HEK293 (cell line): ENCODE data around the gene WASF2.

Source experiments
- EGR2 ChIP-seq: fragments of 450-650 bp; formaldehyde crosslinking; IDR thresholded peaks from 2 replicates; pipeline ENCODE4 v1.5.1; 2016; ENCODE audit warnings: low read depth, missing biosample characterization, missing genetic modification characterization
- GLIS1 ChIP-seq: fragments of 450-650 bp; formaldehyde crosslinking; IDR thresholded peaks from 2 replicates; pipeline ENCODE4 v1.5.1; 2016; ENCODE audit warnings: missing biosample characterization, missing genetic modification characterization
- HOXC10 ChIP-seq: sonication (generic); formaldehyde crosslinking; IDR thresholded peaks from 2 replicates; pipeline ENCODE4 v1.8.1; 2023; ENCODE audit warnings: mild to moderate bottlenecking, missing genetic modification reagents
- KLF16 ChIP-seq: fragments of 450-650 bp; formaldehyde crosslinking; IDR thresholded peaks from 2 replicates; pipeline ENCODE4 v1.5.1; 2017; ENCODE audit warnings: missing biosample characterization, missing genetic modification characterization
- MYNN ChIP-seq: fragments of 450-650 bp; formaldehyde crosslinking; IDR thresholded peaks from 2 replicates; pipeline ENCODE4 v1.5.1; 2016; ENCODE audit warnings: missing biosample characterization, missing genetic modification characterization, borderline replicate concordance
- SETDB1 ChIP-seq: IDR thresholded peaks from one replicate; pipeline ENCODE4 v1.6.1; 2017; ENCODE audit warnings: mild to moderate bottlenecking, low read length, moderate library complexity, mixed read lengths; ENCODE audit not compliant: insufficient read length
- SP3 ChIP-seq: fragments of 450-650 bp; formaldehyde crosslinking; IDR thresholded peaks from 2 replicates; pipeline ENCODE4 v1.5.1; 2016; ENCODE audit warnings: missing biosample characterization, missing genetic modification characterization
- TRIM28 ChIP-seq: IDR thresholded peaks from 2 replicates; pipeline ENCODE4 v1.6.1; 2011; ENCODE audit warnings: low read length, control low read depth, borderline replicate concordance
- YY1 ChIP-seq: fragments of 450-650 bp; formaldehyde crosslinking; IDR thresholded peaks from 2 replicates; pipeline ENCODE4 v1.5.1; 2018; ENCODE audit warnings: missing biosample characterization, missing genetic modification characterization
- ZBTB17 ChIP-seq: fragments of 450-650 bp; formaldehyde crosslinking; IDR thresholded peaks from 2 replicates; pipeline ENCODE4 v1.5.1; 2016; ENCODE audit warnings: missing biosample characterization, missing genetic modification characterization
- ZFP37 ChIP-seq: fragments of 450-650 bp; formaldehyde crosslinking; IDR thresholded peaks from 2 replicates; pipeline ENCODE4 v1.5.1; 2016; ENCODE audit warnings: missing biosample characterization, missing genetic modification characterization
- ZNF121 ChIP-seq: fragments of 450-650 bp; formaldehyde crosslinking; IDR thresholded peaks from 2 replicates; pipeline ENCODE4 v1.5.1; 2016; ENCODE audit warnings: missing biosample characterization, missing genetic modification characterization
- ZNF16 ChIP-seq: fragments of 450-650 bp; formaldehyde crosslinking; IDR thresholded peaks from 2 replicates; pipeline ENCODE4 v1.5.1; 2016; ENCODE audit warnings: low read depth, missing biosample characterization, missing genetic modification characterization
- ZNF19 ChIP-seq: fragments of 450-650 bp; formaldehyde crosslinking; IDR thresholded peaks from 2 replicates; pipeline ENCODE4; 2016; ENCODE audit warnings: missing biosample characterization, missing genetic modification characterization, low read depth
- ZNF202 ChIP-seq: fragments of 450-650 bp; formaldehyde crosslinking; IDR thresholded peaks from 2 replicates; pipeline ENCODE4 v1.5.1; 2016; ENCODE audit warnings: missing biosample characterization, missing genetic modification characterization, borderline replicate concordance
- ZNF324 ChIP-seq: fragments of 450-650 bp; formaldehyde crosslinking; IDR thresholded peaks from 2 replicates; pipeline ENCODE4 v1.5.1; 2016; ENCODE audit warnings: missing biosample characterization, missing genetic modification characterization
- ZNF350 ChIP-seq: fragments of 450-650 bp; formaldehyde crosslinking; IDR thresholded peaks from 2 replicates; pipeline ENCODE4 v1.5.0; 2017; ENCODE audit warnings: missing biosample characterization, mild to moderate bottlenecking, missing genetic modification characterization
- ZNF404 ChIP-seq: fragments of 450-650 bp; formaldehyde crosslinking; IDR thresholded peaks from 2 replicates; pipeline ENCODE4 v1.5.1; 2017; ENCODE audit warnings: missing biosample characterization, missing genetic modification characterization
- ZNF561 ChIP-seq: fragments of 450-650 bp; IDR thresholded peaks from 2 replicates; pipeline ENCODE4 v1.5.1; 2018; ENCODE audit warnings: missing biosample characterization, missing genetic modification characterization, borderline replicate concordance
- ZNF600 ChIP-seq: fragments of 450-650 bp; formaldehyde crosslinking; IDR thresholded peaks from 2 replicates; pipeline ENCODE4 v1.5.1; 2016; ENCODE audit warnings: missing biosample characterization, missing genetic modification characterization
- ZNF792 ChIP-seq: fragments of 450-650 bp; formaldehyde crosslinking; IDR thresholded peaks from 2 replicates; pipeline ENCODE4 v1.5.1; 2016; ENCODE audit warnings: missing biosample characterization, missing genetic modification characterization
- ZSCAN30 ChIP-seq: fragments of 450-650 bp; IDR thresholded peaks from 2 replicates; pipeline ENCODE4 v1.5.1; 2018; ENCODE audit warnings: missing biosample characterization, mild to moderate bottlenecking, missing genetic modification characterization, moderate library complexity
- TF ChIP-seq, protein P1 (sequence below): fragments of 450-650 bp; formaldehyde crosslinking; IDR thresholded peaks from 2 replicates; pipeline ENCODE4 v1.5.1; 2016; ENCODE audit warnings: missing biosample characterization, missing genetic modification characterization
- TF ChIP-seq, protein P2 (sequence below): fragments of 450-650 bp; formaldehyde crosslinking; IDR thresholded peaks from 2 replicates; pipeline ENCODE4 v1.5.1; 2016; ENCODE audit warnings: missing biosample characterization, missing genetic modification characterization, borderline replicate concordance
- TF ChIP-seq, protein P3 (sequence below): fragments of 450-650 bp; formaldehyde crosslinking; IDR thresholded peaks from 2 replicates; pipeline ENCODE4 v1.5.1; 2017; ENCODE audit warnings: missing biosample characterization, missing genetic modification characterization
- TF ChIP-seq, protein P4 (sequence below): fragments of 450-650 bp; formaldehyde crosslinking; IDR thresholded peaks from 2 replicates; pipeline ENCODE4 v1.5.1; 2016; ENCODE audit warnings: missing biosample characterization, missing genetic modification characterization
- TF ChIP-seq, protein P5 (sequence below): fragments of 450-650 bp; formaldehyde crosslinking; IDR thresholded peaks from 2 replicates; pipeline ENCODE4 v1.5.1; 2017; ENCODE audit warnings: missing biosample characterization, mild to moderate bottlenecking, missing genetic modification characterization, moderate library complexity
- TF ChIP-seq, protein P6 (sequence below): fragments of 450-650 bp; formaldehyde crosslinking; IDR thresholded peaks from 2 replicates; pipeline ENCODE4 v1.5.1; 2017; ENCODE audit warnings: missing biosample characterization, missing genetic modification characterization

WASF2 gene

DNA sequence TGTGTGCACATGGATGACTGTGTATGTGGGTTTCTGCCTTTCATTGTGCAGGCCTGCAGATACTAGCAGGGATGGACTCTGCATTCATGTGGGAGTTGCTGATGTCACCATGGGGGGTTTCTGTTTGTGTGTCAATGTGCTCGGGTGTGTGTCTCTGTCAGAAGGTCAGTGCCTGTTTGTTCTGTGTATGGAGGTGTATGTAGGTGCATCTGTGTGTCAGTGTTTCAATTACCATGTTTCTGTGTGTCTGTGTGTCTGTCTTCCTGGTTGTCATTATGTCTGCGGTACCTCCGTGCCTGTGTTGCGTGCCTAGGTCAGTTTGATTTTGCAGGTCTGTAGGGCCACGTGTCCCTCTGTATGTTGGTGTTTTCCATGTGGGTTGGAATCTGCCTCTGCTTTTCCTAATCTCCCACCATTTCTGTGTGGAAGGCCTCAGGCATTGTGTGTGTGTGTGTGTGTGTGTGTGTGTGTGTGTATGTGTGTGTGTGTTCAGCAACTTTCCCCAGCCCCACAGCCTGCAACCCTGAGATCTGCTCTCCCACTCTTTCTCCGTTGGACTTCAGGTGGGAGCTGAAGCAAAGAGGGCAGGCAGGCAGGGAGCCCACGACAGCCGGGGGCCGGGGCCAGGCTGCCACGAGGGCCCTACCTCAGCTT lies 36.7 kb upstream of the WASF2 start (continued):
- TF ChIP-seq, protein P1, sequence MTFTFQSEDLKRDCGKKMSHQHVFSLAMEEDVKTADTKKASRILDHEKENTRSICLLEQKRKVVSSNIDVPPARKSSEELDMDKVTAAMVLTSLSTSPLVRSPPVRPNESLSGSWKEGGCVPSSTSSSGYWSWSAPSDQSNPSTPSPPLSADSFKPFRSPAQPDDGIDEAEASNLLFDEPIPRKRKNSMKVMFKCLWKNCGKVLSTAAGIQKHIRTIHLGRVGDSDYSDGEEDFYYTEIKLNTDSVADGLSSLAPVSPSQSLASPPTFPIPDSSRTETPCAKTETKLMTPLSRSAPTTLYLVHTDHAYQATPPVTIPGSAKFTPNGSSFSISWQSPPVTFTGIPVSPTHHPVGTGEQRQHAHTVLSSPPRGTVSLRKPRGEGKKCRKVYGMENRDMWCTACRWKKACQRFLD (tag by site-specific recombination), result no peak
- peak; percentile 60; the same call in 1 of the 2 replicates for TF ChIP-seq ZNF600
- TF ChIP-seq YY1, result no peak
- TF ChIP-seq ZNF202, result no peak
- no peak for TF ChIP-seq HOXC10 (CRISPR knock-in tag)
- TF ChIP-seq, protein P2, sequence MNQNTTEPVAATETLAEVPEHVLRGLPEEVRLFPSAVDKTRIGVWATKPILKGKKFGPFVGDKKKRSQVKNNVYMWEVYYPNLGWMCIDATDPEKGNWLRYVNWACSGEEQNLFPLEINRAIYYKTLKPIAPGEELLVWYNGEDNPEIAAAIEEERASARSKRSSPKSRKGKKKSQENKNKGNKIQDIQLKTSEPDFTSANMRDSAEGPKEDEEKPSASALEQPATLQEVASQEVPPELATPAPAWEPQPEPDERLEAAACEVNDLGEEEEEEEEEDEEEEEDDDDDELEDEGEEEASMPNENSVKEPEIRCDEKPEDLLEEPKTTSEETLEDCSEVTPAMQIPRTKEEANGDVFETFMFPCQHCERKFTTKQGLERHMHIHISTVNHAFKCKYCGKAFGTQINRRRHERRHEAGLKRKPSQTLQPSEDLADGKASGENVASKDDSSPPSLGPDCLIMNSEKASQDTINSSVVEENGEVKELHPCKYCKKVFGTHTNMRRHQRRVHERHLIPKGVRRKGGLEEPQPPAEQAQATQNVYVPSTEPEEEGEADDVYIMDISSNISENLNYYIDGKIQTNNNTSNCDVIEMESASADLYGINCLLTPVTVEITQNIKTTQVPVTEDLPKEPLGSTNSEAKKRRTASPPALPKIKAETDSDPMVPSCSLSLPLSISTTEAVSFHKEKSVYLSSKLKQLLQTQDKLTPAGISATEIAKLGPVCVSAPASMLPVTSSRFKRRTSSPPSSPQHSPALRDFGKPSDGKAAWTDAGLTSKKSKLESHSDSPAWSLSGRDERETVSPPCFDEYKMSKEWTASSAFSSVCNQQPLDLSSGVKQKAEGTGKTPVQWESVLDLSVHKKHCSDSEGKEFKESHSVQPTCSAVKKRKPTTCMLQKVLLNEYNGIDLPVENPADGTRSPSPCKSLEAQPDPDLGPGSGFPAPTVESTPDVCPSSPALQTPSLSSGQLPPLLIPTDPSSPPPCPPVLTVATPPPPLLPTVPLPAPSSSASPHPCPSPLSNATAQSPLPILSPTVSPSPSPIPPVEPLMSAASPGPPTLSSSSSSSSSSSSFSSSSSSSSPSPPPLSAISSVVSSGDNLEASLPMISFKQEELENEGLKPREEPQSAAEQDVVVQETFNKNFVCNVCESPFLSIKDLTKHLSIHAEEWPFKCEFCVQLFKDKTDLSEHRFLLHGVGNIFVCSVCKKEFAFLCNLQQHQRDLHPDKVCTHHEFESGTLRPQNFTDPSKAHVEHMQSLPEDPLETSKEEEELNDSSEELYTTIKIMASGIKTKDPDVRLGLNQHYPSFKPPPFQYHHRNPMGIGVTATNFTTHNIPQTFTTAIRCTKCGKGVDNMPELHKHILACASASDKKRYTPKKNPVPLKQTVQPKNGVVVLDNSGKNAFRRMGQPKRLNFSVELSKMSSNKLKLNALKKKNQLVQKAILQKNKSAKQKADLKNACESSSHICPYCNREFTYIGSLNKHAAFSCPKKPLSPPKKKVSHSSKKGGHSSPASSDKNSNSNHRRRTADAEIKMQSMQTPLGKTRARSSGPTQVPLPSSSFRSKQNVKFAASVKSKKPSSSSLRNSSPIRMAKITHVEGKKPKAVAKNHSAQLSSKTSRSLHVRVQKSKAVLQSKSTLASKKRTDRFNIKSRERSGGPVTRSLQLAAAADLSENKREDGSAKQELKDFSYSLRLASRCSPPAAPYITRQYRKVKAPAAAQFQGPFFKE (tag by site-specific recombination), result no peak
- TF ChIP-seq ZNF16 (tag by site-specific recombination), result no peak
- TF ChIP-seq, protein P3, sequence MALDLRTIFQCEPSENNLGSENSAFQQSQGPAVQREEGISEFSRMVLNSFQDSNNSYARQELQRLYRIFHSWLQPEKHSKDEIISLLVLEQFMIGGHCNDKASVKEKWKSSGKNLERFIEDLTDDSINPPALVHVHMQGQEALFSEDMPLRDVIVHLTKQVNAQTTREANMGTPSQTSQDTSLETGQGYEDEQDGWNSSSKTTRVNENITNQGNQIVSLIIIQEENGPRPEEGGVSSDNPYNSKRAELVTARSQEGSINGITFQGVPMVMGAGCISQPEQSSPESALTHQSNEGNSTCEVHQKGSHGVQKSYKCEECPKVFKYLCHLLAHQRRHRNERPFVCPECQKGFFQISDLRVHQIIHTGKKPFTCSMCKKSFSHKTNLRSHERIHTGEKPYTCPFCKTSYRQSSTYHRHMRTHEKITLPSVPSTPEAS, result peak; percentile 96
- TF ChIP-seq ZNF404 (tag by site-specific recombination), result no peak
- no peak for TF ChIP-seq SP3 (tag by site-specific recombination)
- no peak for TF ChIP-seq ZNF19 (tag by site-specific recombination)
- no peak for TF ChIP-seq KLF16 (tag by site-specific recombination)
- no peak for TF ChIP-seq TRIM28
- TF ChIP-seq ZNF121 (tag by site-specific recombination), result no peak
- TF ChIP-seq ZSCAN30 (tag by site-specific recombination), result no peak
- TF ChIP-seq ZNF324 (tag by site-specific recombination), result no peak
- TF ChIP-seq, protein P4, sequence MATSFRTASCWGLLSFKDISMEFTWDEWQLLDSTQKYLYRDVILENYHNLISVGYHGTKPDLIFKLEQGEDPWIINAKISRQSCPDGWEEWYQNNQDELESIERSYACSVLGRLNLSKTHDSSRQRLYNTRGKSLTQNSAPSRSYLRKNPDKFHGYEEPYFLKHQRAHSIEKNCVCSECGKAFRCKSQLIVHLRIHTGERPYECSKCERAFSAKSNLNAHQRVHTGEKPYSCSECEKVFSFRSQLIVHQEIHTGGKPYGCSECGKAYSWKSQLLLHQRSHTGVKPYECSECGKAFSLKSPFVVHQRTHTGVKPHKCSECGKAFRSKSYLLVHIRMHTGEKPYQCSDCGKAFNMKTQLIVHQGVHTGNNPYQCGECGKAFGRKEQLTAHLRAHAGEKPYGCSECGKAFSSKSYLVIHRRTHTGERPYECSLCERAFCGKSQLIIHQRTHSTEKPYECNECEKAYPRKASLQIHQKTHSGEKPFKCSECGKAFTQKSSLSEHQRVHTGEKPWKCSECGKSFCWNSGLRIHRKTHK (tag by site-specific recombination), result no peak
- TF ChIP-seq ZFP37 (tag by site-specific recombination), result no peak
- no peak for TF ChIP-seq ZNF350 (tag by site-specific recombination)
- no peak for TF ChIP-seq MYNN
- peak; percentile 46 for TF ChIP-seq ZBTB17 (tag by site-specific recombination)
- no peak for TF ChIP-seq SETDB1
- TF ChIP-seq, protein P5, sequence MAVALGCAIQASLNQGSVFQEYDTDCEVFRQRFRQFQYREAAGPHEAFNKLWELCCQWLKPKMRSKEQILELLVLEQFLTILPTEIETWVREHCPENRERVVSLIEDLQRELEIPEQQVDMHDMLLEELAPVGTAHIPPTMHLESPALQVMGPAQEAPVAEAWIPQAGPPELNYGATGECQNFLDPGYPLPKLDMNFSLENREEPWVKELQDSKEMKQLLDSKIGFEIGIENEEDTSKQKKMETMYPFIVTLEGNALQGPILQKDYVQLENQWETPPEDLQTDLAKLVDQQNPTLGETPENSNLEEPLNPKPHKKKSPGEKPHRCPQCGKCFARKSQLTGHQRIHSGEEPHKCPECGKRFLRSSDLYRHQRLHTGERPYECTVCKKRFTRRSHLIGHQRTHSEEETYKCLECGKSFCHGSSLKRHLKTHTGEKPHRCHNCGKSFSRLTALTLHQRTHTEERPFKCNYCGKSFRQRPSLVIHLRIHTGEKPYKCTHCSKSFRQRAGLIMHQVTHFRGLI (tag by site-specific recombination), result no peak
- TF ChIP-seq ZNF561 (tag by site-specific recombination), result no peak
- 0 out of 2 replicates have a peak, but pooled peaks have one; percentile 23 for TF ChIP-seq ZNF792 (tag by site-specific recombination)
- TF ChIP-seq, protein P6, sequence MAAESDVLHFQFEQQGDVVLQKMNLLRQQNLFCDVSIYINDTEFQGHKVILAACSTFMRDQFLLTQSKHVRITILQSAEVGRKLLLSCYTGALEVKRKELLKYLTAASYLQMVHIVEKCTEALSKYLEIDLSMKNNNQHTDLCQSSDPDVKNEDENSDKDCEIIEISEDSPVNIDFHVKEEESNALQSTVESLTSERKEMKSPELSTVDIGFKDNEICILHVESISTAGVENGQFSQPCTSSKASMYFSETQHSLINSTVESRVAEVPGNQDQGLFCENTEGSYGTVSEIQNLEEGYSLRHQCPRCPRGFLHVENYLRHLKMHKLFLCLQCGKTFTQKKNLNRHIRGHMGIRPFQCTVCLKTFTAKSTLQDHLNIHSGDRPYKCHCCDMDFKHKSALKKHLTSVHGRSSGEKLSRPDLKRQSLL (tag by site-specific recombination), result no peak
- TF ChIP-seq GLIS1 (tag by site-specific recombination), result no peak; the same call in 1 of the 2 replicates
- peak; percentile 94 for TF ChIP-seq EGR2
